ENCODE results near the gene AICDA.

AICDA gene

GRCh38 chr12:8612629-8613028 lies at the start of gene AICDA:
TSS of gene AICDA (minus strand) at chr12:8612859. CDS start at chr12:8612767, 92 bp downstream.
- Histone ChIP-seq H3K9me3 (ENCODE audit: control insufficient read depth, low read length) (no peaks in the 10 kb centered on the region), H3K4me1 (ENCODE audit: control insufficient read depth, insufficient read depth, low read length) (no peaks in the 10 kb centered on the region), H3K27me3 (ENCODE audit: control insufficient read depth, insufficient read depth, low read length) (no peaks in the 10 kb centered on the region), H3K4me3 (ENCODE audit: low read length) (no peak within 1 kb of the TSS), H3K9ac (ENCODE audit: low read length) (no peak within 1 kb of the TSS), H3K36me3 (ENCODE audit: control insufficient read depth, insufficient read depth, low read length) (no peaks in the 10 kb centered on the region)

GRCh38 chr12:8661751-8662150 lies 49.1 kb upstream of the AICDA start:
- no peaks in the 10 kb centered on the region for H3K9me3 ChIP-seq (ENCODE audit: control insufficient read depth, low read length)
- H3K36me3 ChIP-seq (ENCODE audit: control insufficient read depth, insufficient read depth, low read length), result no peaks in the 10 kb centered on the region
- H3K4me3 ChIP-seq (ENCODE audit: low read length), result no peak overlapping the region
- no peaks in the 10 kb centered on the region for H3K27me3 ChIP-seq (ENCODE audit: control insufficient read depth, insufficient read depth, low read length)
- H3K4me1 ChIP-seq (ENCODE audit: control insufficient read depth, insufficient read depth, low read length), result no peaks in the 10 kb centered on the region
- H3K9ac ChIP-seq (ENCODE audit: low read length), result no peak overlapping the region

- Histone ChIP-seq H3K27me3 (ENCODE audit: control insufficient read depth, insufficient read depth, low read length) (no peaks in the 10 kb centered on the region), H3K9me3 (ENCODE audit: control insufficient read depth, low read length) (no peaks in the 10 kb centered on the region), H3K9ac (ENCODE audit: low read length) (no peak overlapping the region), H3K4me3 (ENCODE audit: low read length) (no peak overlapping the region), H3K4me1 (ENCODE audit: control insufficient read depth, insufficient read depth, low read length) (no peaks in the 10 kb centered on the region), H3K36me3 (ENCODE audit: control insufficient read depth, insufficient read depth, low read length) (no peaks in the 10 kb centered on the region)
Measured at GRCh38 chr12:8661016-8661415, 48.4 kb upstream of the AICDA start.

- H3K4me3 ChIP-seq (ENCODE audit: low read length), result no peak overlapping the region
- H3K36me3 ChIP-seq (ENCODE audit: control insufficient read depth, insufficient read depth, low read length), result no peaks in the 10 kb centered on the region
- H3K9ac ChIP-seq (ENCODE audit: low read length), result no peak overlapping the region
Measured at GRCh38 chr12:8658346-8658745, 45.7 kb upstream of the AICDA start.

GRCh38 chr12:8655421-8655820 lies 42.8 kb upstream of the AICDA start:
- no peaks in the 10 kb centered on the region for H3K4me1 ChIP-seq (ENCODE audit: control insufficient read depth, insufficient read depth, low read length)
- no peak overlapping the region for H3K4me3 ChIP-seq (ENCODE audit: low read length)
- no peaks in the 10 kb centered on the region for H3K36me3 ChIP-seq (ENCODE audit: control insufficient read depth, insufficient read depth, low read length)
- H3K9ac ChIP-seq (ENCODE audit: low read length), result no peak overlapping the region
- H3K27me3 ChIP-seq (ENCODE audit: control insufficient read depth, insufficient read depth, low read length), result no peaks in the 10 kb centered on the region
- H3K9me3 ChIP-seq (ENCODE audit: control insufficient read depth, low read length), result no peaks in the 10 kb centered on the region

More at GRCh38 chr12:8658346-8658745, 45.7 kb upstream of the AICDA start:
- Histone ChIP-seq H3K9me3 (ENCODE audit: control insufficient read depth, low read length) (no peaks in the 10 kb centered on the region), H3K27me3 (ENCODE audit: control insufficient read depth, insufficient read depth, low read length) (no peaks in the 10 kb centered on the region), H3K4me1 (ENCODE audit: control insufficient read depth, insufficient read depth, low read length) (no peaks in the 10 kb centered on the region)

- Histone ChIP-seq H3K4me3 (ENCODE audit: low read length) (no peak overlapping the region), H3K4me1 (ENCODE audit: control insufficient read depth, insufficient read depth, low read length) (no peaks in the 10 kb centered on the region), H3K9ac (ENCODE audit: low read length) (no peak overlapping the region), H3K27me3 (ENCODE audit: control insufficient read depth, insufficient read depth, low read length) (no peaks in the 10 kb centered on the region), H3K9me3 (ENCODE audit: control insufficient read depth, low read length) (no peaks in the 10 kb centered on the region), H3K36me3 (ENCODE audit: control insufficient read depth, insufficient read depth, low read length) (no peaks in the 10 kb centered on the region)
Measured at GRCh38 chr12:8648576-8649205, 36.0 kb upstream of the AICDA start.

GRCh38 chr12:8647968-8648367 lies 35.3 kb upstream of the AICDA start:
- Histone ChIP-seq H3K9ac (ENCODE audit: low read length) (no peak overlapping the region), H3K4me3 (ENCODE audit: low read length) (no peak overlapping the region), H3K4me1 (ENCODE audit: control insufficient read depth, insufficient read depth, low read length) (no peaks in the 10 kb centered on the region), H3K9me3 (ENCODE audit: control insufficient read depth, low read length) (no peaks in the 10 kb centered on the region), H3K36me3 (ENCODE audit: control insufficient read depth, insufficient read depth, low read length) (no peaks in the 10 kb centered on the region), H3K27me3 (ENCODE audit: control insufficient read depth, insufficient read depth, low read length) (no peaks in the 10 kb centered on the region)

- Histone ChIP-seq H3K9ac (ENCODE audit: low read length) (no peak overlapping the region), H3K4me1 (ENCODE audit: control insufficient read depth, insufficient read depth, low read length) (no peaks in the 10 kb centered on the region), H3K27me3 (ENCODE audit: control insufficient read depth, insufficient read depth, low read length) (no peaks in the 10 kb centered on the region), H3K9me3 (ENCODE audit: control insufficient read depth, low read length) (no peaks in the 10 kb centered on the region), H3K36me3 (ENCODE audit: control insufficient read depth, insufficient read depth, low read length) (no peaks in the 10 kb centered on the region), H3K4me3 (ENCODE audit: low read length) (no peak overlapping the region)
Measured at GRCh38 chr12:8644345-8645248, 31.9 kb upstream of the AICDA start.

- Histone ChIP-seq H3K4me1 (ENCODE audit: control insufficient read depth, insufficient read depth, low read length) (no peaks in the 10 kb centered on the region), H3K4me3 (ENCODE audit: low read length) (no peak overlapping the region), H3K9ac (ENCODE audit: low read length) (no peak overlapping the region), H3K9me3 (ENCODE audit: control insufficient read depth, low read length) (no peaks in the 10 kb centered on the region), H3K27me3 (ENCODE audit: control insufficient read depth, insufficient read depth, low read length) (no peaks in the 10 kb centered on the region), H3K36me3 (ENCODE audit: control insufficient read depth, insufficient read depth, low read length) (no peaks in the 10 kb centered on the region)
Measured at GRCh38 chr12:8642775-8643174, 30.1 kb upstream of the AICDA start.

- Histone ChIP-seq H3K9ac (ENCODE audit: low read length) (no peak overlapping the region), H3K9me3 (ENCODE audit: control insufficient read depth, low read length) (no peaks in the 10 kb centered on the region), H3K36me3 (ENCODE audit: control insufficient read depth, insufficient read depth, low read length) (no peaks in the 10 kb centered on the region), H3K27me3 (ENCODE audit: control insufficient read depth, insufficient read depth, low read length) (no peaks in the 10 kb centered on the region), H3K4me1 (ENCODE audit: control insufficient read depth, insufficient read depth, low read length) (no peaks in the 10 kb centered on the region), H3K4me3 (ENCODE audit: low read length) (no peak overlapping the region)
Measured at GRCh38 chr12:8639936-8640335, 27.3 kb upstream of the AICDA start.

- Histone ChIP-seq H3K4me3 (ENCODE audit: low read length) (no peak overlapping the region), H3K9ac (ENCODE audit: low read length) (no peak overlapping the region), H3K4me1 (ENCODE audit: control insufficient read depth, insufficient read depth, low read length) (no peaks in the 10 kb centered on the region), H3K36me3 (ENCODE audit: control insufficient read depth, insufficient read depth, low read length) (no peaks in the 10 kb centered on the region), H3K27me3 (ENCODE audit: control insufficient read depth, insufficient read depth, low read length) (no peaks in the 10 kb centered on the region), H3K9me3 (ENCODE audit: control insufficient read depth, low read length) (no peaks in the 10 kb centered on the region)
Measured at GRCh38 chr12:8638951-8639350, 26.3 kb upstream of the AICDA start.

- H3K27me3 ChIP-seq (ENCODE audit: control insufficient read depth, insufficient read depth, low read length), result no peaks in the 10 kb centered on the region
- H3K4me3 ChIP-seq (ENCODE audit: low read length), result no peak overlapping the region
- no peaks in the 10 kb centered on the region for H3K4me1 ChIP-seq (ENCODE audit: control insufficient read depth, insufficient read depth, low read length)
- H3K9me3 ChIP-seq (ENCODE audit: control insufficient read depth, low read length), result no peaks in the 10 kb centered on the region
- no peak overlapping the region for H3K9ac ChIP-seq (ENCODE audit: low read length)
- H3K36me3 ChIP-seq (ENCODE audit: control insufficient read depth, insufficient read depth, low read length), result no peaks in the 10 kb centered on the region
Measured at GRCh38 chr12:8637666-8638065, 25.0 kb upstream of the AICDA start.
